HG03108 (cell line): ENCODE measurements around the gene RBL2.
"Not testable (repeated sequence)": the region's sequence is repeated elsewhere in the genome, so short reads cannot be mapped to it uniquely, and the experiment has no call there.

Experiments
- ATAC-seq: cut with Tn5 transposase; IDR thresholded peaks from one replicate; pipeline ENCODE4 v1.9.1; 2021; ENCODE audit warnings: moderate library complexity; ENCODE audit not compliant: unreplicated experiment

The RBL2 gene

GRCh38 chr16:53529513-53529912, 95.2 kb downstream of the RBL2 start:
- no peak for ATAC-seq

DNA sequence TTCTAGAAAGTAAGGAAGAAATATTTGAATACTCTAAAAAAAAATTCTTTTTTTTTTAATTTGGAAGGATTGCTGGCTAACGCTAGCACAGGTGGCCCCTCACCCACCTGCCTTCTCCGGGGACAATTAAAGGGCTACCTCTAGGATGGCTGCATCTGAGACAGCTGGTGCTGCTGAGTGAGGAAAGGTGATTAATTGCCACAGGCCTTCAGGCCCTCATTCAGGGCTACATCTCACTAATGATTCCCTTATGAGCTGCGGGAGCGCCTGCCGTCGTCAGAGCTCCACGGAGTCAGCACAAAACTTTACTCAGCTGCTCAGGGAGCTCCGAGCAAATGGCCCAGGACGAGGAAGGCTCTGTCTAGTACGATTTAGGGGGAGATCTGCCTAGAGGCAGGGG, 95.8 kb downstream of the RBL2 start:
- ATAC-seq = no peak

GRCh38 chr16:53530741-53531140, 96.5 kb downstream of the RBL2 start:
- no peak for ATAC-seq

GRCh38 chr16:53534206-53534605, 99.9 kb downstream of the RBL2 start:
- ATAC-seq = no peak

- ATAC-seq = no peak
Measured at GRCh38 chr16:53537626-53538025, 103.4 kb downstream of the RBL2 start.

GRCh38 chr16:53539346-53539745, 105.1 kb downstream of the RBL2 start:
- not testable (repeated sequence) for ATAC-seq

- ATAC-seq = not testable (repeated sequence)
Measured at GRCh38 chr16:53539759-53540718, 105.8 kb downstream of the RBL2 start.
